ENCODE measurements around the gene UBE2U.

Gene UBE2U

DNA sequence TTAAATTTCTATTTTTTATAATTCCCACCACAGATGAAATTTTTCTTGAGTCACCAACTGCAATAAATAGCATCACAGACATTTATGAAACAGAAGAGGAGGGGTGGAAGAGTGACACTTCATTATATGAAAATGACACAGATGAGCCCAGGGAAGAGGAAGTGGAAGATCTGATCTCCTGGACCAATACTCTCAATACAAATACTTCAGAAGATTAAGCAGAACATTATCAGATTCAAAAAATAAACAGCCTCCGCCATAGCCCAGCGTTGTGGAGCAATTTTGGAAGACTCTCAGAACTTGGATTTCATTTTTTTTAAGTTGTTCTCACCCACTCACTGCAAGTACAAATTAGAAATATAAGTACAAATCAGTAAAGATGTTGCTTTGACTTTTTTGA lies 63.6 kb downstream of the UBE2U start:
- TF ChIP-seq, protein P1, sequence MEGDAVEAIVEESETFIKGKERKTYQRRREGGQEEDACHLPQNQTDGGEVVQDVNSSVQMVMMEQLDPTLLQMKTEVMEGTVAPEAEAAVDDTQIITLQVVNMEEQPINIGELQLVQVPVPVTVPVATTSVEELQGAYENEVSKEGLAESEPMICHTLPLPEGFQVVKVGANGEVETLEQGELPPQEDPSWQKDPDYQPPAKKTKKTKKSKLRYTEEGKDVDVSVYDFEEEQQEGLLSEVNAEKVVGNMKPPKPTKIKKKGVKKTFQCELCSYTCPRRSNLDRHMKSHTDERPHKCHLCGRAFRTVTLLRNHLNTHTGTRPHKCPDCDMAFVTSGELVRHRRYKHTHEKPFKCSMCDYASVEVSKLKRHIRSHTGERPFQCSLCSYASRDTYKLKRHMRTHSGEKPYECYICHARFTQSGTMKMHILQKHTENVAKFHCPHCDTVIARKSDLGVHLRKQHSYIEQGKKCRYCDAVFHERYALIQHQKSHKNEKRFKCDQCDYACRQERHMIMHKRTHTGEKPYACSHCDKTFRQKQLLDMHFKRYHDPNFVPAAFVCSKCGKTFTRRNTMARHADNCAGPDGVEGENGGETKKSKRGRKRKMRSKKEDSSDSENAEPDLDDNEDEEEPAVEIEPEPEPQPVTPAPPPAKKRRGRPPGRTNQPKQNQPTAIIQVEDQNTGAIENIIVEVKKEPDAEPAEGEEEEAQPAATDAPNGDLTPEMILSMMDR (IDR thresholded peaks at IDR 0.05; ENCODE audit: low read depth, low read length), result no peak
- DNase-seq (ENCODE audit: extremely low read depth, low read depth), result no peak

GRCh38 chr1:64268653-64269557 lies 65.5 kb downstream of the UBE2U start:
- TF ChIP-seq, protein P1 (IDR thresholded peaks at IDR 0.05; ENCODE audit: low read depth, low read length), result peak; percentile 68

DNA sequence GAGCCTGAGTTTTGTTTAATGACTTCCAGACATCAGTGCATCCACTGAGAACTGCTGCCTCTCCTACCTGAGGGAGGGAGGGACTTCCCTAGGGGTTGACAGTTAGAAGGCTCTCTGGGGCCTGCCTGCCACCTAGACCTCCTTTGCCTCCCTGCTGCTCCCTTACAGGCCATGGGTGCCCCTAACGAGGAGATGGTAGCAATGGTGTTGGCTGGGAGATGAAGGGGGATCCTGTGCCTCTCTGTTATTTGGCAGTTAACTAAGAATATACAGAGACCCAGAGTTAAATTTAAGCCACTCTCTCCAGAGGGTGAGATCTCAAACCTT lies 66.1 kb downstream of the UBE2U start:
- TF ChIP-seq, protein P1 (IDR thresholded peaks at IDR 0.05; ENCODE audit: low read depth, low read length), result no peak
- DNase-seq (ENCODE audit: extremely low read depth, low read depth), result no peak

More at GRCh38 chr1:64268653-64269557, 65.5 kb downstream of the UBE2U start:
- peak; percentile 72 for DNase-seq (ENCODE audit: extremely low read depth, low read depth)

- no peak for DNase-seq (ENCODE audit: extremely low read depth, low read depth)
- TF ChIP-seq, protein P1 (IDR thresholded peaks at IDR 0.05; ENCODE audit: low read depth, low read length), result no peak
Measured at GRCh38 chr1:64280001-64280400, 76.6 kb downstream of the UBE2U start.

GRCh38 chr1:64282351-64282750 lies 78.9 kb downstream of the UBE2U start:
- no peak for DNase-seq (ENCODE audit: extremely low read depth, low read depth)

DNA sequence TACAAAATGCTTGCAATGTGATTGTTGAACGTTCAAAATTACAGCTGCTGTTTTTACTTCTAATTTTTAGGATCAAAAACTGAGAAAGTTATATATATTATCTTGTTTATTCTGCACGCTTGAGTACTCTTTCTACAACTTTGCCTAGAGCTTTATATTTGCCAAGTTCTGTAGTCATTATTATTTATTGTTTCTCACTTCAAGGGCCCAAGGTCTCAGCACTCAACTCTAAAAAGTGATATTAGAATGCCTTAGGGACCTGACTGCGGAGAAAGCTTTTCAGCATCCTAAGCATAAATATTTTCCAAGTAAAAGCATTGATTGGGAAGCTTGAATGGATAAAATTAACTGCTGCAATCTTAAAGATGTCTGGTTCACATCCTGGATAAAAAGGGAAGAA lies 83.6 kb downstream of the UBE2U start:
- no peak for DNase-seq (ENCODE audit: extremely low read depth, low read depth)
- TF ChIP-seq, protein P1 (IDR thresholded peaks at IDR 0.05; ENCODE audit: low read depth, low read length), result no peak

More at GRCh38 chr1:64282351-64282750, 78.9 kb downstream of the UBE2U start:
- TF ChIP-seq, protein P1 (IDR thresholded peaks at IDR 0.05; ENCODE audit: low read depth, low read length), result no peak

DNA sequence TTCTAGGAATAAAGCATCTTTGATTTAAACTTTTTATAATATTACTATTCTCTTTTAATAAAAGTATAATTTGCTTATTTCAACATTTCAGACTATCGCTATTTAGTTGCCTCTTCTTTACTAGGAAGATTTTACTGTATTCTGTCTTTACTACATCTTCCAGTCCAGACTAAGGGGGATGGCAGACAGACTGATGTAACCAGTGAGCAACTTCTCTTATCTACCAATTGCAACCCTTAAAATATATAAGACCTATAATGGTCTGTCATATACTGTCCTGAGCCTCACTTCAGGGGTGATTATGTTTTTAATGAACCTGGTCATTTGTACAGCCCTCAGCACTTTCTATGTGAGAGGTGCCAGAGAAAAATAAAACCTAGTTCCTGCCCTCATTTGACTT lies 87.0 kb downstream of the UBE2U start:
- TF ChIP-seq, protein P1 (IDR thresholded peaks at IDR 0.05; ENCODE audit: low read depth, low read length), result no peak
- DNase-seq (ENCODE audit: extremely low read depth, low read depth), result no peak
